GM12864 (cell line): ENCODE measurements around the gene AP1G2.
A peak's percentile ranks its signal among the peaks of the same experiment; 100 is the strongest.
"Not testable (repeated sequence)": the region's sequence is repeated elsewhere in the genome, so short reads cannot be mapped to it uniquely, and the experiment has no call there.

Experiments
- DNase-seq: peaks from one replicate; pipeline ENCODE4 v3.0.0-alpha.2; 2011; ENCODE audit warnings: low read depth
- H3K4me3 ChIP-seq: 2 replicates; pipeline ENCODE4 v1.5.1; 2011; ENCODE audit warnings: mild to moderate bottlenecking, low read depth, low read length, control low read depth
- TF ChIP-seq, protein P1 (sequence below): IDR thresholded peaks from 2 replicates; pipeline ENCODE4 v1.5.1; 2011; ENCODE audit warnings: low read depth, mild to moderate bottlenecking, moderate library complexity, low read length, control low read depth, inconsistent platforms; ENCODE audit errors: missing control alignments

The AP1G2 gene

GRCh38 chr14:23610815-23611289 lies 43.3 kb upstream of the AP1G2 start:
- DNase-seq, result no peak
- TF ChIP-seq, protein P1, sequence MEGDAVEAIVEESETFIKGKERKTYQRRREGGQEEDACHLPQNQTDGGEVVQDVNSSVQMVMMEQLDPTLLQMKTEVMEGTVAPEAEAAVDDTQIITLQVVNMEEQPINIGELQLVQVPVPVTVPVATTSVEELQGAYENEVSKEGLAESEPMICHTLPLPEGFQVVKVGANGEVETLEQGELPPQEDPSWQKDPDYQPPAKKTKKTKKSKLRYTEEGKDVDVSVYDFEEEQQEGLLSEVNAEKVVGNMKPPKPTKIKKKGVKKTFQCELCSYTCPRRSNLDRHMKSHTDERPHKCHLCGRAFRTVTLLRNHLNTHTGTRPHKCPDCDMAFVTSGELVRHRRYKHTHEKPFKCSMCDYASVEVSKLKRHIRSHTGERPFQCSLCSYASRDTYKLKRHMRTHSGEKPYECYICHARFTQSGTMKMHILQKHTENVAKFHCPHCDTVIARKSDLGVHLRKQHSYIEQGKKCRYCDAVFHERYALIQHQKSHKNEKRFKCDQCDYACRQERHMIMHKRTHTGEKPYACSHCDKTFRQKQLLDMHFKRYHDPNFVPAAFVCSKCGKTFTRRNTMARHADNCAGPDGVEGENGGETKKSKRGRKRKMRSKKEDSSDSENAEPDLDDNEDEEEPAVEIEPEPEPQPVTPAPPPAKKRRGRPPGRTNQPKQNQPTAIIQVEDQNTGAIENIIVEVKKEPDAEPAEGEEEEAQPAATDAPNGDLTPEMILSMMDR, result no peak
- H3K4me3 ChIP-seq, result no peak overlapping the region

DNA sequence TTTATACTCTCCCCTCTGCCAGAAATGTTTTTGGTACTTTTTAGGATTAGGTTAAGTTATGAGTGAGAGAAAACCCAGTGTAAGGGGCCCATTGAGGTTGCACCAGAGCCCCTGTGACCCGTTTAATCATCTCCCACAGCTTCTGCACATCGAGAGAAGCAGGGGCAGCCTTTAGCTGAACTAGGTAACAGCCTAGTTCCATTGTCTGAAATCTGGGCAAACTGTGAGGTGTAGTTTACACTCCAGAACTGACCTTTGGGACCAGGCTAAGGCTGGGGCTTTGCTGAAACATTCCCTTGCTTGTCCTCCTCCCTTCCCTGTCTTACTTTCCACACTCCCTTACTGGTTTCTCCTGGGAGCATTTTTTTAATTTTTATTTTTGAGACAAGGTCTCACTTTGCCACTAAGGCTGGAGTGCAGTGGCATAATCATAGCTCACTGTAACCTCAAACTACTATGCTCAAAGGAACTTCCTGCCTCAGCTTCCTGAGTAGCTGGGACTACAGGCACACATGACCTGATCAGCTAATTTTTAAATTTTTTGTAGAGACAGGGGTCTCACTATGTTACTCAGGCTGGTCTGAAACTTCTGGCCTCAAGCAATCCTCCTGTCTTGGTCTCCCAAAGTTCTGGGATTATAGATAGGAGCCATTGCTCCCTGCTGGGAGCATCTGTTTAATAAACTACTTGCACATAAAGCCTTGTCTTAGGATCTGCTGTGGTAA lies 42.7 kb upstream of the AP1G2 start:
- H3K4me3 ChIP-seq, result no peak overlapping the region
- TF ChIP-seq, protein P1, result no peak
- DNase-seq, result no peak

GRCh38 chr14:23609411-23610089 lies 42.0 kb upstream of the AP1G2 start:
- H3K4me3 ChIP-seq, DNase-seq: not testable (repeated sequence)

GRCh38 chr14:23609001-23609400 lies 41.4 kb upstream of the AP1G2 start:
- no peak for DNase-seq
- TF ChIP-seq, protein P1, result no peak
- H3K4me3 ChIP-seq, result no peak overlapping the region

GRCh38 chr14:23608454-23608853 lies 40.9 kb upstream of the AP1G2 start:
- H3K4me3 ChIP-seq, result no peak overlapping the region
- DNase-seq, result no peak
- TF ChIP-seq, protein P1, result no peak

GRCh38 chr14:23605931-23606585 lies 38.5 kb upstream of the AP1G2 start:
- TF ChIP-seq, protein P1, result no peak
- peak; percentile 70 for DNase-seq
- H3K4me3 ChIP-seq, result no peak overlapping the region; the same call in 1 of the 2 replicates

DNA sequence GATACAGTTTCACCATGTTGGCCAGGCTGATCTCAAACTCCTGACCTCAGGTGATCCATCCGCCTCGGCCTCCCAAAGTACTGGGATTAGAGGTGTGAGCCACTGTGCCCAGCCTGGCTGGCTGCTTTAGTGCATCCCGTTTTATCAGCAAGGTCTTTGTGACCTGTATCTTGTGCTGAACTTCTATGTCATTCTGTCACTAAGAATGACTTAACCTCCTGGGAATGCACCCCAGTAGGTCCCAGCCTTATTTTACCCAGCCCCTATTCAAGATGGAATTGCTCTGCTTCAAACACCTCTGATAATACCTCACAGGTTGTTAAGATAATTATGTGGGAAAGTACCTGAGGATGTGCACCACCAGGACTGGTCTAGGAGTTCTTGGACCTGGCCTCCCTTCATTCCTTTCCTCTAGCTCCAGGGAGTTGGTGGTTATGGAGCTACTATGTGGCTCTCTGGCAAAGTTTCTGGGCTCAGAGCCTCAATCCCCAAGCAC lies 37.1 kb upstream of the AP1G2 start:
- no peak overlapping the region for H3K4me3 ChIP-seq
- no peak for DNase-seq
- TF ChIP-seq, protein P1, result no peak
